RWPE2 (cell line): ENCODE data around the gene SLC4A8.

Experiments used
- ATAC-seq: fragments of 200-7000 bp; cut with Tn5 transposase; 3 replicates; pipeline ENCODE4 v1.9.1; 2021; ENCODE audit warnings: low read depth
- DNase-seq: peaks from one replicate; pipeline ENCODE4 v3.0.0-alpha.2; 2020; ENCODE audit warnings: low spot score
- H3K27ac ChIP-seq: fragments of 450-650 bp; 2 replicates; pipeline ENCODE4 v1.5.1; 2017; ENCODE audit warnings: mild to moderate bottlenecking; ENCODE audit not compliant: poor library complexity, severe bottlenecking
- H3K27me3 ChIP-seq: fragments of 250-450 bp; sonication (Bioruptor Pico); 2 replicates; pipeline ENCODE4 v1.5.1; 2021; ENCODE audit warnings: mild to moderate bottlenecking, moderate library complexity; ENCODE audit not compliant: insufficient read depth, poor library complexity, severe bottlenecking
- H3K36me3 ChIP-seq: fragments of 250-450 bp; sonication (Bioruptor Pico); 2 replicates; pipeline ENCODE4 v1.5.1; 2020; ENCODE audit warnings: low read depth, mild to moderate bottlenecking, moderate library complexity
- H3K4me1 ChIP-seq: fragments of 250-450 bp; sonication (Bioruptor Pico); 2 replicates; pipeline ENCODE4 v1.5.1; 2021; ENCODE audit warnings: mild to moderate bottlenecking, moderate library complexity; ENCODE audit not compliant: insufficient read depth, poor library complexity, severe bottlenecking
- H3K4me3 ChIP-seq: fragments of 250-450 bp; sonication (Bioruptor Pico); 2 replicates; pipeline ENCODE4 v1.5.1; 2021; ENCODE audit warnings: mild to moderate bottlenecking, moderate library complexity; ENCODE audit not compliant: severe bottlenecking
- H3K9me3 ChIP-seq: fragments of 250-450 bp; sonication (Bioruptor Pico); 2 replicates; pipeline ENCODE4 v1.5.1; 2021; ENCODE audit warnings: mild to moderate bottlenecking, moderate library complexity; ENCODE audit not compliant: severe bottlenecking
- CTCF ChIP-seq: fragments of 450-650 bp; IDR thresholded peaks from one replicate; pipeline ENCODE4 v1.5.1; 2017; ENCODE audit warnings: mild to moderate bottlenecking, moderate library complexity; ENCODE audit not compliant: poor library complexity, severe bottlenecking

SLC4A8 gene

DNA sequence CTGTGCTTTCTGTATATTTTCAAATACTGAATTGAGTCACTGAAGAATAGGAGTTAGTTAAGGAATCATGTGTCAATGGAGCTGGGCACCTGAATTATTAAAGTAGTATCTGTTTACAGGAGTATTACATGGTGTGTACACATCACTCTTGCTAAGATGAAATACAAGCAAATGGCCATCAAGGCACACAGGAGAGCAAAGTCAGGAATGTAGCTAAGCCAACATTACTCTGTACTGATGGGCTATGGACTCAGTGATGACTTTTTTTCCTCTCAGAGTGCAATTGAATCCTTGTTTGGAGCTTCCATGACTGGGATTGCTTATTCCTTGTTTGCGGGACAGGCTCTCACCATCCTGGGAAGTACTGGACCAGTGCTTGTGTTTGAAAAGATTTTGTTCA is 45.5 kb downstream of the SLC4A8 start:
- Histone ChIP-seq H3K4me1 (no peaks in the 10 kb centered on the region), H3K9me3 (no peaks in the 10 kb centered on the region), H3K27me3 (no peaks in the 10 kb centered on the region), H3K36me3 (no peaks in the 10 kb centered on the region), H3K4me3 (no peak overlapping the region), H3K27ac (no peak overlapping the region)
- DNase-seq (no peak), ATAC-seq (no peak)
- no peak for TF ChIP-seq CTCF

- H3K27ac ChIP-seq: no peak overlapping the region
- H3K36me3 ChIP-seq: no peaks in the 10 kb centered on the region
- ATAC-seq (no peak), DNase-seq (no peak)
- TF ChIP-seq CTCF: no peak
- H3K27me3 ChIP-seq: no peaks in the 10 kb centered on the region
- no peak overlapping the region for H3K4me3 ChIP-seq
- no peaks in the 10 kb centered on the region for H3K4me1 ChIP-seq
- no peaks in the 10 kb centered on the region for H3K9me3 ChIP-seq
Observed at GRCh38 chr12:51471111-51471864, 46.7 kb downstream of the SLC4A8 start.

DNA sequence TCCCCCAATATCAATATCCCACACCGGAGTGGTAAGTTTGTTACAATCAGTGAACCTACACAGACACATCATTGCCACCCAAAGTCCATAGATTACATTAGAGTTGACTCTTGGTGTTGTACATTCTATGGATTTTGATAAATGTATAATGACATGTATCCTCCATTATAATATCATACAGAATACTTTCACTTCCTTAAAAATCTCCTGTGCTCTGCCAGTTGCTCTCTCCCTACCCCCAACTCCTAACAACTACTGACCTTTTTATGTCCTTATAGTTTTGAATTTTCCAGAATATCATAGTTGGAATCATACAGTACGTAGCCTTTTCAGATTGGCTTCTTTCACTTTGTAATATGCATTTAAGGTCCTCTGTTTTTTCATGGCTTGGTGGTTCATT is 48.4 kb downstream of the SLC4A8 start:
- no peaks in the 10 kb centered on the region for H3K9me3 ChIP-seq
- DNase-seq (no peak), ATAC-seq (no peak)
- no peak for TF ChIP-seq CTCF
- H3K27ac ChIP-seq: no peak overlapping the region
- no peak overlapping the region for H3K4me3 ChIP-seq
- H3K36me3 ChIP-seq: no peaks in the 10 kb centered on the region
- H3K27me3 ChIP-seq: no peaks in the 10 kb centered on the region
- H3K4me1 ChIP-seq: no peaks in the 10 kb centered on the region

DNA sequence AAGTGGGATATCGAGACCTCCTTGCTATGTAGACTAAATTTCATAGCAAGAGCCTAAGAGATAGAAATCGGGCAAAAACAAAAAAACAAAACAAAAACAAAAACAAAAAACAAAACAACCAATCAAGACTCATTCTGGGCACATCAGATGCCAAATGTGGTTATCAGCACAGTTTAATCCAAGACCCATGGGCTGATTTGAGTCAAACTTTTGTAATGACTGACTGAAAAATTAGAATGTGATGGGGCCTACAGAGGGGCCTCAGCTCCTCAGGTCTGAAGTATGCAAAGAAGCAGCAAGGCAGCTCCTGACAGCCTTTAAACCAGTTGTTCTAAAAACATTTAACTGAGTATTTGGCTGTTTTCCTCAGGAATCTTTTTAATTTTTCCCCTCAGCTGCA is 49.3 kb downstream of the SLC4A8 start:
- Histone ChIP-seq H3K36me3 (no peaks in the 10 kb centered on the region), H3K27me3 (no peaks in the 10 kb centered on the region), H3K4me1 (no peaks in the 10 kb centered on the region), H3K9me3 (no peaks in the 10 kb centered on the region), H3K4me3 (no peak overlapping the region), H3K27ac (no peak overlapping the region)
- no peak for ATAC-seq
- no peak for DNase-seq
- TF ChIP-seq CTCF: no peak

DNA sequence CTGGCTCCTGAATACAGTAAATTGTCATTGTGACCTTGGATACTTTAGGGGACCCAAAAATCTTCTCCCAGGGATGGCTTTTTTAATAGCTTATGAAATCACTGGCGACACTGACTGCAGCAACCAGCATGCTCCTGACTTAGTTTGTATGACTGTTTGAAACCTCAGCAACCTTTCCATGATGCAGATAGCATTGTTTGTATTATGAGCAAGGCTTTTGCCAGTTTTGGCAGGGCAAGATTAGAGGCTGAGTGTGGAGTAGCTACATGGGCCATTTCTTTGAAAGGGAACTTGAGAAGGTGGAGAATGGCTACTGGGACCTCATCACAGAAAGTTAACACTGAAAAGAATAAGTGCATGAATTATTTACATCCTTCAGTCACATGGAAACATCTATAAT is 50.9 kb downstream of the SLC4A8 start:
- Histone ChIP-seq H3K4me1 (no peaks in the 10 kb centered on the region), H3K9me3 (no peaks in the 10 kb centered on the region), H3K27me3 (no peaks in the 10 kb centered on the region), H3K4me3 (no peak overlapping the region), H3K36me3 (no peaks in the 10 kb centered on the region), H3K27ac (no peak overlapping the region)
- no peak for DNase-seq
- no peak for TF ChIP-seq CTCF
- no peak for ATAC-seq
